Measurements from ENCODE around the gene METTL24.
"Not testable (repeated sequence)": the region's sequence is repeated elsewhere in the genome, so short reads cannot be mapped to it uniquely, and the experiment has no call there.

The METTL24 gene

GRCh38 chr6:110359556-110359955 is 1.4 kb upstream of the METTL24 start:
- DNase-seq: no peak

GRCh38 chr6:110358553-110359160 is 508 bp upstream of the METTL24 start:
- no peak for DNase-seq

- no peak for DNase-seq
Observed at GRCh38 chr6:110357298-110357663, 868 bp downstream of the METTL24 start.

- no peak for DNase-seq
Observed at GRCh38 chr6:110356778-110357177, 1.4 kb downstream of the METTL24 start.

- no peak for DNase-seq
Observed at GRCh38 chr6:110355727-110356126, 2.4 kb downstream of the METTL24 start.

- DNase-seq: no peak
Observed at GRCh38 chr6:110355022-110355421, 3.1 kb downstream of the METTL24 start.

- DNase-seq: no peak
Observed at GRCh38 chr6:110354153-110354552, 4.0 kb downstream of the METTL24 start.

GRCh38 chr6:110353457-110354001 is 4.6 kb downstream of the METTL24 start:
- no peak for DNase-seq

GRCh38 chr6:110352563-110353262 is 5.4 kb downstream of the METTL24 start:
- DNase-seq: no peak

- no peak for DNase-seq
Observed at GRCh38 chr6:110351986-110352385, 6.2 kb downstream of the METTL24 start.

- DNase-seq: no peak
Observed at GRCh38 chr6:110351546-110351945, 6.6 kb downstream of the METTL24 start.

GRCh38 chr6:110350593-110350992 is 7.6 kb downstream of the METTL24 start:
- not testable (repeated sequence) for DNase-seq

GRCh38 chr6:110348961-110349690 is 9.0 kb downstream of the METTL24 start:
- DNase-seq: no peak

- DNase-seq: no peak
Observed at GRCh38 chr6:110345025-110345424, 13.1 kb downstream of the METTL24 start.

- no peak for DNase-seq
Observed at GRCh38 chr6:110342759-110343158, 15.4 kb downstream of the METTL24 start.

- DNase-seq: no peak
Observed at GRCh38 chr6:110341663-110342596, 16.2 kb downstream of the METTL24 start.

- no peak for DNase-seq
Observed at GRCh38 chr6:110341067-110341466, 17.1 kb downstream of the METTL24 start.

- no peak for DNase-seq
Observed at GRCh38 chr6:110340392-110340965, 17.7 kb downstream of the METTL24 start.

GRCh38 chr6:110338820-110339470 is 19.2 kb downstream of the METTL24 start:
- no peak for DNase-seq

- DNase-seq: no peak
Observed at GRCh38 chr6:110337486-110337885, 20.7 kb downstream of the METTL24 start.

- no peak for DNase-seq
Observed at GRCh38 chr6:110334423-110335180, 23.5 kb downstream of the METTL24 start.

All from NCI-H187 treated with DMSO at 0.1 percent for 48 hours (cell line).